ENCODE results near the gene TMEM52. TPM values are rescaled to one million over a fixed set of nuclear protein-coding genes. Genes with fewer than 3 reads are reported as not detected.

TMEM52 gene
- total and polyA plus RNA-seq, 9 of the 15 experiments (the other 6 are each of a cell fraction or from before 2014, with no cell fraction given), result 0.37 to 22.5 (median 6.8) TPM

DNA sequence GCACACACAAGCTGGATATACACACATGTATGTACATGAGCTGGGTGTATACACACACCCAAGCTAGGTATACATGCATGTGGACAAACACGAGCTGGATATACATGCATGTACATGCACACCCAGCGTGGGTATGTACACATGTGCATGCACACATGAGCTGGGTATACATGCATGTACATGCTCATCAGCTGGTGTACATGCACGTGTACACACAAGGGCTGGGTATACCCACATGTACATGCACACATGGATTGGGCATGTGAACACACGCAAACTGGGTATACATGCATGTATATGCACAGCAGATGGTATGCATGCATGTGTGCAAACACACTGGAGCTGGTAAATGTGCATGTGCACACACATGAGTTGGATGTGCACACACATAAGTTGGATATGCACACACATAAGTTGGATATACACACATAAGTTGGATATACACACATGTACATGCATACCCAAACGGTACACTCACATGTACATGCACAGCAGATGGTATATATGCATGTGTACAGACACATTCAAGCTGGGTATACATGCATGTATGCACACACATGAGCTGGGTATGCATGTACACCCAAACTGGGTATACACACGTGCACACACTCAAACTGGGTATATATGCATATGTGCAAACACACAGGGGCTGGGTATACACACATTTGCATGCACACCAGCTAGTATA lies 20.7 kb downstream of the TMEM52 start (continued):
- no peak for TF ChIP-seq MGA (IDR thresholded peaks at IDR 0.05)

Data from K562 (cell line).